ENCODE data around the gene TBC1D16.

DNA sequence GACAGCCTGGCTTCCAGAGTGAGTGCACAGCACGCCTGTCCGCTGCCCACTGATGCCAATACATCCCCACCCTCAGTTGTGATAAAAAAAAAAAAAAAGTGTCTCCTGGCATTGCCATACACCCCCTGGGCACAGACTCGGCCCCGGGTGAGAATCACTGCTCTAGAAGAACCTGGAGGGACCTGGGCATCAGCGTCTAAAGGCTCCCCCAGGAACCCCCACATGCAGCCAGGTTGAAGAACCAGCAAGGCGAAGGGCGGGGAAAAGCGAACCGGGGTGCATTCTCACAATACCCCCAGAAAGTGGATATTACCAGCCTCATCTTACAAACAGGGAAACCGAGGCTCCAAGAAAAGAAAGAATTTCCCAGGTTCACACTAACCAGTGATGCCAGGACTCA, 27.7 kb downstream of the TBC1D16 start:
- TF ChIP-seq EZH2 (IDR thresholded peaks at IDR 0.05) (no peak), POLR2AphosphoS5 (IDR thresholded peaks at IDR 0.05; ENCODE audit: borderline replicate concordance, low read depth, low read length) (no peak), FOXP2 (optimal IDR thresholded peaks at IDR 0.05; ENCODE audit: control extremely low read depth, extremely low read length, insufficient read depth) (no peak)

Measured in SK-N-MC (cell line).